SIG-M5 (cell line): ENCODE results near the gene PIAS4.

Experiments used
- DNase-seq: peaks from one replicate; lab custom pipeline; 2025; lab: John Stamatoyannopoulos, UW

The PIAS4 gene

DNA sequence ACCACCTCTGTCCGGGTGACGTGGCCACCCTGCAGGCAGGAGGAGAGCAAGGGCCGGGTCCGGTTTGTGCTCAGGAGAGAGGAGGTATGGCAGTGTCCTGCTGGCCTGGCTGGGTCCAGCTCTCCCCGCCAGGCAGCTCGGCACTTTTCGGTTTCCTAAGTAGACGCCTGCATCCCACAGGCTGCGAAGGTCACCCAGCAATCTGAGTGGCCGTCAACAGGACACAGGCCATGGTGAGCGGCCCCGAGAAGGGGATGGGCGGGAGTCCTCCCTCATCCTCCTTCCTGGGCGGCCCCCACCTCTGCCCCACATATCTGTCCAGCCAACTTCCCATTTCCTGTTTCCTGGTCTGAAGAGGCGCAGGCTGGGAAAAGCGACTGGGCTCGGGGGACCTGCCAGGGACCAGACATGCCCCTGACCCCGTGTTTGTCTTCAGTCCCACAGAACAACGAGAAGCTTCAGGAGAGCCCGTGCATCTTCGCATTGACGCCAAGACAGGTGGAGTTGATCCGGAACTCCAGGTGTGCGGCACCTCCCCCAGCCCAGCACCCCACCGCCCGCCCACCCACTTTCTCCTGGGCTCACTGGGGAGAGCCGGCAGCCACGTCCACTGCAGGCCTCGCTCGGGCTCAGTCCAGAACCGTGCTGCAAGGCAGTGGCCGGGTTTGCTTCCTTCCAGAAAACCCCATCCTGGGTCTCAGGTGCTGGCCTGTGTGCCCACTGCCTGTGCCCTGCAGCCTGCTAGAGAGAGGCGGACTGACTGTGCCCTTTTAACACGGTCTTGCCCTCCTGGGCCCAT is 16.3 kb downstream of the PIAS4 start:
- no peak for DNase-seq

DNA sequence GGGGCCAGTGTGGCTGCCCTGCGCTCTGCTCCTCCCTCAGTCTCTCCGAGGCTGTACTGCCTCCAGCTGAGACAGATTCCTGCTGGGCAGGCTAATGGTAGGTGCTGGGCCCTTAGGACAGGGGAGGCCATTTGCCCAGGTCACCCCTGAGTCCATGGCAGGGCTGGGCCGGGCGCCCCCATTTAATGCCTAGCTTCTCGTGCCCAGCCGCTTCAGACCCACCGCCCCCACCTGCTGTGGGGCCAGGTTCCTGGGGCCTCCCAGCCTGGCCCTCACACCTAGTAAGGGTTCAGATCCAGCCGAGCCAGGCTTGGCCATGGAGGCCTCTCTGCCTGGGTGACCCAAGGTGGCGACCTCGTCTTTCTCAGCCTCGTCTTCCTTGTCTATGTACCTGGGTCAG is 17.8 kb downstream of the PIAS4 start:
- no peak for DNase-seq

DNA sequence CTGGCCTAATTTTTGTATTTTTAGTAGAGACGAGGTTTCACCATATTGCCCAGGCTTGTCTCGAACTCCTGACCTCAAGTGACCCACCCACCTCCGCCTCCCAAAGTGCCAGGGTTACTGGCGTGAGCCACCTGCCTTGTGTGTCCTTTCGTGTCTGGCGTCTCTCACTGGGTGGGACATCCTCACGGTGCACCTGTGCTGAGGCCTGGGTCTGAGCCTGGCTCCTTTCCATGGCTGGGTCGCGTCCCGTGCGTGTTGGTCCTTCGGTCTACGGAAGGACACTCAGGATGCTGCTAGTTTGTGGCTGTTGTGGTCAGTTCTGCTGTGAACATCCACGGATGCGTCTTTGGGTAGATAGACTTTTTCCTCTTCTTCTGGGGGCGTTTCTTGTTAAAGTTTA is 19.6 kb downstream of the PIAS4 start:
- DNase-seq, result no peak

DNA sequence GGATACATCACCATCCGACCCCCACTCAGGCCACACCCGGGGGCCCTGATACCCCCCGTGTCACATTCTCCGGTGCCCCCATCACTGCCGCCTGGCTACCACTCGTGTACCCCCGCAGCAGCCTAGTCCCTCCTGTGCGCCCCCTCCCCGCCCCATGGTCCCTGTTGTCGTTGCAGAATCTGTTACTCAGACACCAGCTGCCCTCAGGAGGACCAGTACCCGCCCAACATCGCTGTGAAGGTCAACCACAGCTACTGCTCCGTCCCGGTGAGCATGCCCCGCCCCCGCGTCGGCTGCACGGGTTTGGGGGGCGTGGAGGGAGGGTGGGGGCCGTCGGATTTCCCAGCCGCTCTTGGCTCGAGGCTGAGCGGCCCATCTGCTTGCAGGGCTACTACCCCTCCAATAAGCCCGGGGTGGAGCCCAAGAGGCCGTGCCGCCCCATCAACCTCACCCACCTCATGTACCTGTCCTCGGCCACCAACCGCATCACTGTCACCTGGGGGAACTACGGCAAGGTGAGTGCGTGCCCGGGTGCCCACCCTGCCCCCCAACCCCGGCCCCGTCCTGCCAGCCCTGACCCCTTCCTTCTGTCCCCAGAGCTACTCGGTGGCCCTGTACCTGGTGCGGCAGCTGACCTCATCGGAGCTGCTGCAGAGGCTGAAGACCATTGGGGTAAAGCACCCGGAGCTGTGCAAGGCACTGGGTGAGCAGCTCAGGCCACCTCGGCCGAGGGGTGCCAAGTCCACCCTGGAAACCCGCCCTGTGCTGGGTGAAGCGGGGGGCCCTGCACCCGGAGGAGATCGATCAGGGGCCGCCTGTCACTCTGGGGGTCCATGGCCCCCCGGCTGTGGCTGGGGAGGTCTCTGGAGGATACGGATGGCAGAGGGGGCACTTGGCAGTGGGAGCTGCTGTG is 21.1 kb downstream of the PIAS4 start:
- DNase-seq, result no peak

DNA sequence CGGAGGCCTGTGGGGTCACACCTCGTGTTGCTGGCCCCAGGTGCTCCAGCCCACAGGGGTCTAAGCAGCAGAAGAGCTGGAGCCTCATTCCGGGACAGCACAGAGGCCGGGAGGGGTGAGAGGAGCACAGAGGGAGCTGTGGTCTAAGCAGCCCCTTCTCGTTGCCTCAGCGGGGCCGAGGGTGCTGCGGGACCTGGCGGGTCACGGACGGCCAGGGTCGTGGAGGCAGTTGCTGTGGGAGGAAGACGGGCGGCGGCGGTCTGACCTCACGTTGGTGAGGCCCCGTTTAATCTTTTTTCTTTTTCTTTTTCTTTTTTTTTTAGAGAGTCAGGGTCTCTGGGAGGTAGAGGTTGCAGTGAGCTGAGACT is 21.7 kb downstream of the PIAS4 start:
- DNase-seq, result no peak

DNA sequence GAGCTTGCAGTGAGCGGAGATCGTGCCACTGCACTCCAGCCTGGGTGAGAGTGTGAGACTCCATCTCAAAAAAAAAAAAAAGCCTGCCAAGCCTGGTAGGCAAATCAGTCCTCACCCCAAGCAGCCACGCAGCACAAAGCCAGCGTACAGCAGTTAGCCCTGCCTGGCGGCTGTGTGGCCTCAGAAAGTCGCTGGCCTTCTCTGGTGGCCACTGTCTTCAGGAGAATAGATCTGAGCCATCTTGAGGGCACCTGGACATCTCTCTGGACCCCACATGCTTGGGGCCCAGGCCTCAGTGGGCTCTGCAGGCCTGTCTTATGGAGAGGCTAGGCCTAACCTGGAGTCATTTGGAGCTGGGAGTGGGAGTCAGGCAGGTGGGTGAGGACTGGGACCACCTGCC is 23.0 kb downstream of the PIAS4 start:
- no peak for DNase-seq

DNA sequence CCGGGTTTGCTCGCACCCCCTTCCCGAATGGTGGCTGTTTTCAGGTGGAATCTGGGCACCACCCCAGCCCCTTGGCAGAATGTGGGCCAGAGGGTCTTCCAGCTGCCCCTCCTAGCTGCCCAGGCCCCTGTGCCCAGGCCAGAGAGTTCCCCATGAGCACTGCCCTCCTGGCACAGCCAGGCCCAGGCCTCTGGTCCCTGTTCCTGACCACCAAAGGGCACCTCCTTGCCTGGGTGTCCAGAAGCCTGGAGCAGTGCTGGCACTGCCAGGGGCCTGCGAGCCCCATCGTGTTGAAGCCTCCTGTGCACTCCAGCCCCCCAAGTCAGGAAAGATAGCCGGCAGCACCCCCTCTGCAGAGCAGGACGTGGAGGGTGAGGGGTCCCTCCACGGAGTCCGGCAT is 23.4 kb downstream of the PIAS4 start:
- no peak for DNase-seq

DNA sequence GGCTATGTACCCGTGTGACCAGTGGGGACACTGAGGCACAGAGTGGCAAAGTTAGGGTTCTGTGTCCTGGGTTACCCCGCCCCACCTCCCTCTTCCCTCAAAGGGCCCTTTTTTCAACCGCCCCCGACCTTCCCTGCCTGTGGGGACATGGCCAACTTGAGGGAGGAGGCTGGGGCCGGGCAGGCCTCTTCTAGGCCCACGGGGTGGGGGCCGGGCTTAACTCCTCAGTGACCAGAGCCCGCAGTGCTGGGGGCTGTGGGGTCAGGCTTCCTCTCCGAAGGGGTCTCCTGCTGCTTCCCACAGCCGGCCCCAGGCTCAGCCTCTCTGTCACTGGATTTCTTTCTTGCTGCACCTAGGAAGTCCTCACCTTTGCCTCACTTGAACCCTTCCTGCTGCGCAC is 23.9 kb downstream of the PIAS4 start:
- no peak for DNase-seq

DNA sequence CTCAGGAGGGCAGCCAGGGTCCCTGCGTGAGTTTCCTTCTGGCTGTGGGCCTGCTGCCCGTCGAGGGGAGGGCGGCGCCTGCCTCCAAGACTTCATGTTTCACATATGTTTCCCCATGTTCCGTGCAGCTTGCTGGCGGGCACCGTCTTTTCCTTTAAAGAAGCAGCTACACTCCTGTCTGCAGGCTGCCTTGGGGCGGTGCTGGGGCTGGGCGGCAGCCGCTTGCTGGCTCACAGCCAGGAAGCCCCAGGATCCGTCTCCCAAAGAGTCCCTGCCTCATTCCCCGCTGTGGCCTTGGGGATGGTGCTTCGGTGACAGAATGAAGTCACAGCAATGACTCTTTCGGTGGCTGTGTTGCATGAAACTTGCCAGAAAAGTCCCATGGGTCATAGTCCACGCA is 24.9 kb downstream of the PIAS4 start:
- no peak for DNase-seq

DNA sequence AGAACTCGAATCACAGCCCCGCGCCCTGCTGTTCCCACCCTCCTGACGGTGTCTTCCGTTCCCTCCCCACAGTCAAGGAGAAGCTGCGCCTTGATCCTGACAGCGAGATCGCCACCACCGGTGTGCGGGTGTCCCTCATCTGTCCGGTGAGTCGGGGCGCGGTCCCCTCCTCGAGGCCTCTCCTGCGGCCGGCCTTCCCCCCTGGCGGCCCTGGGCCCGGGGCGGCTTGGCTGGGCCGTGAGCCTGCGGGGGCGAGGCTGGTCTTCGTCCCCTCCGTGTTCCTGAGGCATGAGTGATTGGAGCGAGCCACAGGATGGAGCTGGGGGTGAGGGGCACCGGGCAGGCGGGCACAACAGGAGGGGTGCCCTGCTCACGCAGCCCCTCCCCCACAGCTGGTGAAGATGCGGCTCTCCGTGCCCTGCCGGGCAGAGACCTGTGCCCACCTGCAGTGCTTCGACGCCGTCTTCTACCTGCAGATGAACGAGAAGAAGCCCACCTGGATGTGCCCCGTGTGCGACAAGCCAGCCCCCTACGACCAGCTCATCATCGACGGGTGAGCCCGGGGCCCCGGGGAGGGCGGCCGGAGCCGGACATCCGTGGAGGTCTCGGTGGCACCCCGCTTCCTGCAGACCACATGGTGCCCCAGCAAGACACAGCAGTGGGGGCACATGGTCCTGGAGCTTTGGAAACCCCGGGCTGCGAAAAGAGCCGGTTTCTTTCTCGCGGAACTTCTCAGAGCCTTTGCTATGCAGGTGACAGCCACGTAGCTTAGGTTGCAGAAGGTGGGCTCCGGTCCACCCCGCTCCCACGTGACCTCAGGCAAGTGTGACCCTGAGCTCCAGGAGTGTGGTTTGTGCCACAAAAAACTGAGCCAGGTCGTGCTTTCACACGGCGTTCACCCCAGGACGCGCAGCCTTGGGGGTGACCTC is 25.8 kb downstream of the PIAS4 start:
- no peak for DNase-seq

DNA sequence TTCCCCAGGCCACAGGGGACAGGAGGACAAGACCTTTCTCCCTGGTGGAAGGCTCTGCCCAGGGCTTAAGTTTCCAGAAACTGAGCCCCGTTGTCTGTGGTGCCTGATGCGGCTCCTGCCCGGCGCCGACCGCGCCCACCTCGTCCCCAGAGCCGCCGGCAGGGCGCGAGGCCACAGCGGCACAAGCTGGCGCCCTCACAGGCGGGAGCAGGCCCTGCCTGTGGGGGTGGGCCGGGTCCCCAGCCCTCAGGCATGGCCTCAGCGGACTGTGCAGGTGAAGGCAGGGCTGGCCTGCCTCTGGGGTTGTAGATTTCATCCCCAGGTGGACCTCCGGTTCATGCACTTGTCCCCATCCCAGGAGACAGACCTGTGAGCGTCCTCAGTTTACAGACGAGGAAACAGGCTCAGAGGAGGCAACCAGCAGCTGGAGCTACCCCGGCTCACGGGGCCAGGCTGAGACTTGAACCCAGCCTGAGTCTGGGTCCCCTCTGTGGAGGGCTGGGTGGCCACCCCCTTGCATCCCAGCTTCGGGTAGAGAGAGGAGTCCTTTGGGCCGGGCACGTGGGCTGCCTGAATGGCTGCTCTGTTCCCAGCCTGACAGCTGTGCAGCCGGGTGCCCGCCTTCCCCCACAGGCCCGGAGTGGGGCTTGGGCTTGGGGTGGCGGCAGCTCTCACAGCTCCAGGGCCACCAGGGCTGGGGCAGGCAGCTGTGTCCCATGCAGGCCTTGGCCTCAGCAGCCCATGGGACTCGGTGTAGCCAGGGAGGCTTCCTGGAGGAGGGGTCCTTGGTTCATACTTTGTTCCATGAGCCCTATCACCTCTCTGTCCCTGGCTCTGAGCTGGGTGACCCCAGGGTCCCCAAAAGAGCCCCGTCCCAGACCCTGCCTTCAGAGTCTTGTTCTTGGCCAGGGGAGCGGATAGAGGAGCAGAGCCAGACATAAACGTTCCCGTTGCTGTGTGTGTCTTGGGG is 26.8 kb downstream of the PIAS4 start:
- DNase-seq, result no peak

DNA sequence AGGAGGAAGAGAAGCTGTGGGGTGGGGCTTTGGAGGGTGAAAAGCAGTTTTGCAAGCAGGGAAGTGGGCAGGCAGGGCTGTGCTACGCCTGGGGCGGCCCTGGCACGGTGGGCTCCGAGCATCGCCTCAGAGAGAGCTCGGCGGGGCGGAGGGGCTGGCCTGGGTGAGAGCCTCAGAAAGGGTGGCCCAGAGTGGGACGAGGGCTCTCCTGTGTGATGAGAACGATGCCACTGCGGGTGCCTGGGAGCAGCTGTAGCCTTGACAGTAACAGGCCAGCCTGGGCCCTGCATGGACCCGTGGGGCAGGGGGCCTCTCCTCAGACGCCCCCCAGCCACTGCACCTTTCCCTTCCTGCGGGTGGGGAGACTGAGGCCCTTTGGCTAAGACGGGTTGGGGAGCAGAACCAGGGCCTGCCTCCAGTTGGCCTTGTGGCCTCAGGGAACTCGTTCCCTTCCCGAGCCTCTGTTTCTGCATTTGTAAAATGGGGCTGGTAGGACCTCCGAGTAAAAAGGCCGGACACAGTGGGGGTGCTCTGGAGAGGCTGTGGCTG is 27.6 kb downstream of the PIAS4 start:
- DNase-seq, result no peak

DNA sequence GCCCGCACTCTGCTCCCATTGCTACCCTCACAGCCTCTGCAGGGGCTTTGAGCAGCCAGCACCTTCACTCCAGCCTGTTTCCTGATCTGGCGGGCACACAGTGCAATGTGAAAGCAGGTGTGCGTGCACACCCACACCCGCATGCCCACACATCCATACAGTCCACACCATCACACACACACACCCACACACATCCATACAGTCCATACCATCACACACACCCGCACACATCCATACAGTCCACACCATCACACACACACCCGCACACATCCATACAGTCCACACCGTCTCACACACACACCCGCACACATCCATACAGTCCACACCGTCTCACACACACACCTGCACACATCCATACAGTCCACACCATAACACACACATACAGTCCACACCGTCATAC is 28.0 kb downstream of the PIAS4 start:
- no peak for DNase-seq

DNA sequence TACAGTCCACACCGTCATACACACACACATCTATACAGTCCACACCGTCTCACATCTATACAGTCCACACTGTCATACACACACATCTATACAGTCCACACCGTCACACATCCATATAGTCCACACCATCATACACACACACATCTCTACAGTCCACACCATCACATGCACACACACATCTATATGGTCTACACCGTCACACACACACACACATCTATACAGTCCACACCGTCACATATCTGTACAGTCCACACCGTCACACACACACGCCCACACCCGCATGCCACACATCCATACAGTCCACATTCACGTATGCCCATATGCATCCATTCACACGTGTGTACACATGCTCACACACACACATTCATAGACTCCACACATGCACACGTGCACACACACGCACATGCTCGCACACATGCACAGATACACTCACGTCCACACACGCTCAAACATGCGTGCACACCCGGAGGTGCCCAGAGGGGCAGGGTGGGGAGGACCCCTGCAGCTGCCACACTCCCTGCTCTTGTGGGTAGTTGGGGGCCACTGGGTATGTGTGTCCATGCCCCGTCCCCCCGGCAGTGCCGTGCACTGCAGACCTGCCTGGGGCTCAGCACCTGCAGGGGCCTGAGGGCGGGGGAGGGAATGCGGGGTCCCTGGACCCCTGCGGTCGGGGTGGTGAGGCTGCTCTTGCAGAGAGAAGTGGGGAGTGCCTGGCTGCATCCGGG is 29.2 kb downstream of the PIAS4 start:
- no peak for DNase-seq

DNA sequence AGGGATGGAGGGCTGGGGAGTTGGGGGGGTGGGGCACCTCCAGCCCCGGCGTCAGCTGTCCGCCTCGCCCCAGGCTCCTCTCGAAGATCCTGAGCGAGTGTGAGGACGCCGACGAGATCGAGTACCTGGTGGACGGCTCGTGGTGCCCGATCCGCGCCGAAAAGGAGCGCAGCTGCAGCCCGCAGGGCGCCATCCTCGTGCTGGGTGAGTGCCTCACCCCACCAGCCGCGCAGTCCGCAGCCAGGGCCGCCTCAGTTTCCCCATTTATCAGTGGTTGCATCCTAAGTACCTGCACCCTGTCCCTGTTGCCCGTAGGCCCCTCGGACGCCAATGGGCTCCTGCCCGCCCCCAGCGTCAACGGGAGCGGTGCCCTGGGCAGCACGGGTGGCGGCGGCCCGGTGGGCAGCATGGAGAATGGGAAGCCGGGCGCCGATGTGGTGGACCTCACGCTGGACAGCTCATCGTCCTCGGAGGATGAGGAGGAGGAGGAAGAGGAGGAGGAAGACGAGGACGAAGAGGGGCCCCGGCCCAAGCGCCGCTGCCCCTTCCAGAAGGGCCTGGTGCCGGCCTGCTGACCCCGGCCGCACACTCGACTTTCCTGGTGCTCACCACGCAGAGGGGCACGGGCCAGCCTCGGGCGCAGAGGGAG is 29.9 kb downstream of the PIAS4 start:
- no peak for DNase-seq

DNA sequence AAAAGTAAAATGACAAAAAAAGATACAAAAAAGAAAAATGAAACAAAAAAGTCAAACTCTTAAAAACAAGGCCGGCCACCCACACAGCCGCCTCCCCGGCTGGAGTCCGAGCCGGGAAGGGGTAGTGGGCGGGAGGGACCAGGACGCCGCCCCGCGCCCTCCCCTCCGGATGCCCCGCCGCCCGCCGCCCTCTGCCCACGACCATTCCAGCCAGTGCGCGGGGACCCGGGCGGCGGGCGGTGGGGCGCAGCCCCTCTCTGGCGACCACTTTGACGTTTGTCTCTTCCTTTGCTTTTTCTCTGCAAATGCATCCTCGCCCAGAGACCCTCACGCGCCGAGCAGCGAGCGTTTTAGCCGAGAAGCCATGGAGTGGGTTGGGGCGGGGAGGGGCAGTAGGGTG is 30.5 kb downstream of the PIAS4 start:
- no peak for DNase-seq

DNA sequence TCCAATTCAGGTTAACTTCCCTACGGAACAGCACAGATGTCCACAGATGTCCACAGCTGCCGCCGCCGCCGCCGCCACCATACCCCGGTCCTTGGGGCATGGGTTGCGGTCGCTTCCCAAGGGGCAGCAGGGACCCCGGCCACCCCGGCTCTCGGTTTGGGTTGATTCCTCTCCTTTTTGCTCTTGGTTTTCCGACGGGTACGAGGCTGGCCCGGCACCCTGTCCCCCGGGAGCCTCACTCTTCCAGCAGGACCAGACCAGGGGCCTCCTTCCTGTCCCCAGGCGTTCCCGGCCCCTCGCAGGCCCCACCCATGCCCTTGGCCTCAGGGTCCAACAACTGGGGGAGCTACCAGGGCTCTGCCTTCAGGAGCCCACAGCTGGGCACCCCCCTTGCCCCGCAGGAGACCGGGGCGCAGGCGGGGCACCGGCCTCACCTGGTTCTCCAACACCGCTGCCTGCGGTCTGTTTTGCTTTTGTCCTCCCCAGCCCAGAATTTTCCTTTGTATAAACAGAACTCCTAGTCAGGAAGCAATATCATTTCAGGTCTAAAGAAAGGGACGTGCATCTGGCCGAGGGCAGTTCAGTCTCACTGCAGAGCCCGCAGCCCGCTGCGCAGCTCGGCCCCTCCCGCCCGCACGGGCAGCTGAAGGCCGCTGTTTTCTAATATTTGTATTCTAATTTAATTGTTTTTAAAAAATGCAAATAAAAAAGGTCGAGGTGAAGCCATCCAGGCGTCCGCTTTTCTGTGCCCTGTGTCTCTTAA is 31.3 kb downstream of the PIAS4 start:
- DNase-seq, result no peak

DNA sequence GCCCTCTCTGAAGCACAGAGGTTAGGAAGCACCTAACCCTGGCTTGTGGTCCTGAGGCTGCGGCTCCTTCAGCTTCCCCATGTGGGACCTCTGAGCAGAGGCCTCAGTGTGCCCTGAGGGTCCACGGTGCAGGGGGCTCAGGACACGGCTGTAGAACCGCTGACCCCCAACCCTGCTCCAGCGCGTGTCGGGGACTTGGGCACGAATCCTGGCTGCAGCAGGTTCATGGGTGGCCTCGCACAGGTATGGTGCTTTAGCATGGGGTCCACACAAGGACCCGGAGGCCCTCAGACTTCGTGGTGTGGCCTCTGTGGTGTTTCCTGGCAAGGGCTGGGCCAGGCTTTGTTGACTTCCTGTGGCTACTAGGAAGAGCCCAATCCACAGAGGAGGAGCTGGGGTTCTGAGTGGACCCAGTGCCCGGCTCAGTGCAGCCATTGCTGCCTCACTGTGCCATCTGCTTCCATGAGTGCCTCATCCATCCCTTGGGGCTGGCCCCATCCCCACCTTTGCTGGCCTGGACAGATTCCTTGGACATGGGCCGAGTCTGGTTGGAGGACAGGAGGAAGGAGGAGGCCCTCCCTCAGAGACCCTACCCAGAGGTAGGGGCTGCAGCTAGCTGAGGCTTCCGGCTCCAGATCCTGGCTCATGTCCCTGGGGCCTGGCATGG is 34.7 kb downstream of the PIAS4 start:
- DNase-seq, result no peak
